Activated naive CD4-positive, alpha-beta T cell treated with anti-CD3 and anti-CD28 coated beads for 36 hours (primary cell): ENCODE data around the gene CHRNA7. TPM values are rescaled to one million over a fixed set of nuclear protein-coding genes. Genes with fewer than 3 reads are reported as not detected.
"Not testable (repeated sequence)": the region's sequence is repeated elsewhere in the genome, so short reads cannot be mapped to it uniquely, and the experiment has no call there.

Experiments
- CTCF ChIA-PET: fragments of 350-600 bp; sonication (Branson Sonifier 250); formaldehyde crosslinking; loops from one replicate; lab custom pipeline; 2021; ENCODE audit warnings: antibody characterized with exemption; lab: Charles Lee
- DNase-seq: peaks from one replicate; pipeline ENCODE4 v3.0.0-alpha.2; 2020
- H3K27ac Mint-ChIP-seq: one replicate; pipeline ENCODE4 v1.8.0; 2021; ENCODE audit warnings: mild to moderate bottlenecking, mixed read lengths
- H3K27me3 Mint-ChIP-seq: one replicate; pipeline ENCODE4 v1.8.0; 2021; ENCODE audit warnings: low read depth, mixed read lengths
- H3K36me3 Mint-ChIP-seq: one replicate; pipeline ENCODE4 v1.8.0; 2021; ENCODE audit warnings: low read depth, mixed read lengths
- H3K4me1 Mint-ChIP-seq: one replicate; pipeline ENCODE4 v1.8.0; 2021; ENCODE audit warnings: low read depth, mixed read lengths
- H3K4me3 Mint-ChIP-seq: one replicate; pipeline ENCODE4 v1.8.0; 2021; ENCODE audit warnings: mild to moderate bottlenecking, moderate library complexity, mixed read lengths
- H3K9me3 Mint-ChIP-seq: one replicate; pipeline ENCODE4 v1.8.0; 2021; ENCODE audit warnings: mixed read lengths
- intact Hi-C: fragments of 100-400 bp; cut with micrococcal nuclease; formaldehyde crosslinking; loops from one replicate; pipeline ENCODE4 v1.15.1; 2023
- total RNA-seq, 2 experiments: library from RNA; stranded (reverse); gene quantifications; one replicate each; pipeline ENCODE4 v1.2.3, GENCODE V29; 2021

Gene CHRNA7
- total RNA-seq, 2 experiments from 2014 or later = not detected

GRCh38 chr15:32131803-32132202 lies 101.5 kb downstream of the CHRNA7 start:
- intact Hi-C loops = no loop called here
- H3K27me3 Mint-ChIP-seq = peaks cover 27% of the 10 kb centered on the region
- no peaks in the 10 kb centered on the region for H3K36me3 Mint-ChIP-seq
- no peak overlapping the region for H3K27ac Mint-ChIP-seq
- H3K4me1 Mint-ChIP-seq = no peaks in the 10 kb centered on the region
- CTCF ChIA-PET = no interaction called here
- H3K9me3 Mint-ChIP-seq = no peaks in the 10 kb centered on the region
- no peak overlapping the region for H3K4me3 Mint-ChIP-seq
- DNase-seq = no peak

GRCh38 chr15:32132859-32133258 lies 102.5 kb downstream of the CHRNA7 start:
- CTCF ChIA-PET = no interaction called here
- no peaks in the 10 kb centered on the region for H3K4me1 Mint-ChIP-seq
- H3K4me3 Mint-ChIP-seq = no peak overlapping the region
- no peak for DNase-seq
- no peaks in the 10 kb centered on the region for H3K36me3 Mint-ChIP-seq
- peaks cover 27% of the 10 kb centered on the region for H3K27me3 Mint-ChIP-seq
- no peak overlapping the region for H3K27ac Mint-ChIP-seq
- intact Hi-C loops = no loop called here
- no peaks in the 10 kb centered on the region for H3K9me3 Mint-ChIP-seq

- no peak overlapping the region for H3K4me3 Mint-ChIP-seq
- CTCF ChIA-PET = interaction anchor here (1.6 kb wide), 1 partner anchor 16 kb away, joined by 3 read pairs; no protein-coding TSS in a partner anchor
- H3K9me3 Mint-ChIP-seq = no peaks in the 10 kb centered on the region
- H3K27me3 Mint-ChIP-seq = peaks cover 24% of the 10 kb centered on the region
- H3K27ac Mint-ChIP-seq = no peak overlapping the region
- intact Hi-C loops = no loop called here
- no peaks in the 10 kb centered on the region for H3K36me3 Mint-ChIP-seq
- H3K4me1 Mint-ChIP-seq = no peaks in the 10 kb centered on the region
- no peak for DNase-seq
Observed at GRCh38 chr15:32134842-32135241, 104.5 kb downstream of the CHRNA7 start.

GRCh38 chr15:32135335-32135734 lies 105.0 kb downstream of the CHRNA7 start:
- CTCF ChIA-PET = no interaction called here
- H3K27ac Mint-ChIP-seq = no peak overlapping the region
- H3K4me1 Mint-ChIP-seq = no peaks in the 10 kb centered on the region
- DNase-seq = no peak
- H3K36me3 Mint-ChIP-seq = no peaks in the 10 kb centered on the region
- intact Hi-C loops = no loop called here
- peaks cover 21% of the 10 kb centered on the region for H3K27me3 Mint-ChIP-seq
- H3K9me3 Mint-ChIP-seq = no peaks in the 10 kb centered on the region
- no peak overlapping the region for H3K4me3 Mint-ChIP-seq

GRCh38 chr15:32145512-32145911 lies 115.2 kb downstream of the CHRNA7 start:
- DNase-seq, H3K4me3 Mint-ChIP-seq, intact Hi-C loops, CTCF ChIA-PET, H3K9me3 Mint-ChIP-seq, H3K36me3 Mint-ChIP-seq, H3K4me1 Mint-ChIP-seq, H3K27ac Mint-ChIP-seq: not testable (repeated sequence)
- H3K27me3 Mint-ChIP-seq = peaks cover 11% of the 10 kb centered on the region

- CTCF ChIA-PET = no interaction called here
- H3K27ac Mint-ChIP-seq = no peak overlapping the region
- DNase-seq = no peak
- peaks cover 10% of the 10 kb centered on the region for H3K27me3 Mint-ChIP-seq
- H3K9me3 Mint-ChIP-seq = no peaks in the 10 kb centered on the region
- no peaks in the 10 kb centered on the region for H3K36me3 Mint-ChIP-seq
- H3K4me1 Mint-ChIP-seq = no peaks in the 10 kb centered on the region
- H3K4me3 Mint-ChIP-seq = no peak overlapping the region
- intact Hi-C loops = no loop called here
Observed at GRCh38 chr15:32148833-32149555, 118.7 kb downstream of the CHRNA7 start.

GRCh38 chr15:32152574-32152973 lies 122.3 kb downstream of the CHRNA7 start:
- peaks cover 6% of the 10 kb centered on the region for H3K27me3 Mint-ChIP-seq
- H3K27ac Mint-ChIP-seq = no peak overlapping the region
- no peaks in the 10 kb centered on the region for H3K4me1 Mint-ChIP-seq
- H3K4me3 Mint-ChIP-seq = no peak overlapping the region
- intact Hi-C loops = no loop called here
- CTCF ChIA-PET = no interaction called here
- no peak for DNase-seq
- H3K9me3 Mint-ChIP-seq = no peaks in the 10 kb centered on the region
- no peaks in the 10 kb centered on the region for H3K36me3 Mint-ChIP-seq

GRCh38 chr15:32153868-32154623 lies 123.7 kb downstream of the CHRNA7 start:
- H3K27me3 Mint-ChIP-seq, H3K4me3 Mint-ChIP-seq, H3K27ac Mint-ChIP-seq, H3K4me1 Mint-ChIP-seq, H3K36me3 Mint-ChIP-seq, CTCF ChIA-PET, intact Hi-C loops, DNase-seq, H3K9me3 Mint-ChIP-seq: not testable (repeated sequence)

- CTCF ChIA-PET, H3K9me3 Mint-ChIP-seq: not testable (repeated sequence)
Observed at GRCh38 chr15:32162143-32162542, 131.8 kb downstream of the CHRNA7 start.

GRCh38 chr15:32164065-32164464 lies 133.8 kb downstream of the CHRNA7 start:
- CTCF ChIA-PET = not testable (repeated sequence)

More at GRCh38 chr15:32162143-32162542, 131.8 kb downstream of the CHRNA7 start:
- H3K36me3 Mint-ChIP-seq, intact Hi-C loops, H3K27me3 Mint-ChIP-seq, H3K4me1 Mint-ChIP-seq, DNase-seq, H3K4me3 Mint-ChIP-seq, H3K27ac Mint-ChIP-seq: not testable (repeated sequence)

GRCh38 chr15:32164747-32165146 lies 134.4 kb downstream of the CHRNA7 start:
- H3K9me3 Mint-ChIP-seq, DNase-seq, H3K27me3 Mint-ChIP-seq, intact Hi-C loops, H3K4me3 Mint-ChIP-seq, CTCF ChIA-PET, H3K36me3 Mint-ChIP-seq, H3K4me1 Mint-ChIP-seq, H3K27ac Mint-ChIP-seq: not testable (repeated sequence)

More at GRCh38 chr15:32164065-32164464, 133.8 kb downstream of the CHRNA7 start:
- DNase-seq, intact Hi-C loops, H3K36me3 Mint-ChIP-seq, H3K4me1 Mint-ChIP-seq, H3K4me3 Mint-ChIP-seq, H3K27ac Mint-ChIP-seq, H3K27me3 Mint-ChIP-seq, H3K9me3 Mint-ChIP-seq: not testable (repeated sequence)

- H3K4me3 Mint-ChIP-seq, H3K4me1 Mint-ChIP-seq, intact Hi-C loops, H3K9me3 Mint-ChIP-seq, H3K36me3 Mint-ChIP-seq, CTCF ChIA-PET, H3K27me3 Mint-ChIP-seq, H3K27ac Mint-ChIP-seq, DNase-seq: not testable (repeated sequence)
Observed at GRCh38 chr15:32165775-32166174, 135.5 kb downstream of the CHRNA7 start.

GRCh38 chr15:32166270-32166669 lies 136.0 kb downstream of the CHRNA7 start:
- H3K27me3 Mint-ChIP-seq, H3K36me3 Mint-ChIP-seq, H3K4me1 Mint-ChIP-seq, CTCF ChIA-PET, DNase-seq, H3K4me3 Mint-ChIP-seq, H3K9me3 Mint-ChIP-seq, H3K27ac Mint-ChIP-seq, intact Hi-C loops: not testable (repeated sequence)
